NCI-H69 (cell line): ENCODE data around the gene WRAP73.
"Not testable (repeated sequence)": the region's sequence is repeated elsewhere in the genome, so short reads cannot be mapped to it uniquely, and the experiment has no call there.

Experiments used
- DNase-seq: peaks from one replicate; lab custom pipeline; 2025; lab: John Stamatoyannopoulos, UW

WRAP73 gene

DNA sequence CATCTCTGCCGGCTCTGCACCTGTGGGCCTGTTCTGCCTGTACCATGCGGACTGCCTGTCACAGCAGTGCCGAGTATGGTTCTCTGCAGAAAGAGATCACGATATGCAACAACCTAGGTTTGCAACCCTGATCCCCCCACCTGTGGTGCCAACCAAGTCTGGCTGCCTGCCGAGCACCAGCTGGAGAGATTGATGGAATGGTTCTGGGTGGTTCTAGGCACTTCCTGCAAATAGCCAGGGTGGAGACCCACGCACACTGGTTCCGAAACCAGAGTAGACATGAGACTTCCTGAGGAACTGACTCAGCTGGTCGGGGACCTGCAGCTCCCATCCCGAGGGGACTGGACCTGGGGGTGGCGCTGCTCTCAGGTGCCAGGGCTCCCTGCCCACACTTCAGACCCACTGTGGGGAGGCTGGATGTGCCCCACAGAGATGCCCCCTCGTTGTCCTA is 19.7 kb downstream of the WRAP73 start:
- DNase-seq: no peak

DNA sequence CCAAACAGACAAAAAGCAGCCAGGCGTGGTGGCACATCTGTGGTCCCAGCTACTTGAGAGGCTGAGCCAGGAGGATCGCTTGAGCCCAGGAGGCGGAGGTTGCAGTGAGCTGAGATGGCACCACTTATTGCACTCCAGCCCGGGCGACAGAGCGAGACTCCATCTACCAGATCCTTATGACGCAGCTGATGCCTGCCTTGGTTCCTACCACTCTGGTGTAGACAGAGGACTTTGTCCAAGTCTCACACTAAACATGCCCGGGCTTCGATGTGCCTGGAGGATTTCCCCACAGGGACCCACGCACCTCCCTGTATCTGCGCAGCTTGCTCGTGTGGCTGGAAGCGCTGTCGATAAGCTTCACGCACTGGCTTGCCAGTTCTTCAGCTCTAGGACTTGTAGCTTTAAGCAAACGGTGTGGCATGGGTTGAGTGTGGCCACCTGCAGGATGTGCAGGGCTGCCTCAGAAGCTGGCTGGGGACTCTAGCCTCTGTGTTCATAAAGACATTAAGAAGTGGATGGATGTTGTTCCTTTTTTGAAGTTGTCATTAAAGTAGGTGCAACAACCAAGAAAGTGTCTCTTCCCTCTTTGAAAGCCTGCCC is 20.2 kb downstream of the WRAP73 start:
- no peak for DNase-seq

DNA sequence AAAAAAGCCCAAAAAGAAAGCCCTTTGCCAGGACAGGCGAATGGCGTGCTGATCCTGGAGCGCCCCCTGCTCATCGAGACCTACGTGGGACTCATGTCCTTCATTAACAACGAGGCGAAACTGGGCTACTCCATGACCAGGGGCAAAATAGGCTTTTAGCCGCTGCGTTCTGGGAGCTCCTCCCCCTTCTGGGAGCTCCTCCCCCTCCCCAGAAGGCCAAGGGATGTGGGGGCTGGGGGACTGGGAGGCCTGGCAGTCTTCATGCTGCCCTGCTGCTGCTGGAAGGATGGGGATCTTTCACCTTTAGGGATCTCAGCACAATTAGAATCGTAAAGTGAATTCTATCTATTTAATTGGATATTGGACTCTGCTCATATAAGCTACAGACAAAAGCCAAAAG is 21.5 kb downstream of the WRAP73 start:
- DNase-seq: no peak

DNA sequence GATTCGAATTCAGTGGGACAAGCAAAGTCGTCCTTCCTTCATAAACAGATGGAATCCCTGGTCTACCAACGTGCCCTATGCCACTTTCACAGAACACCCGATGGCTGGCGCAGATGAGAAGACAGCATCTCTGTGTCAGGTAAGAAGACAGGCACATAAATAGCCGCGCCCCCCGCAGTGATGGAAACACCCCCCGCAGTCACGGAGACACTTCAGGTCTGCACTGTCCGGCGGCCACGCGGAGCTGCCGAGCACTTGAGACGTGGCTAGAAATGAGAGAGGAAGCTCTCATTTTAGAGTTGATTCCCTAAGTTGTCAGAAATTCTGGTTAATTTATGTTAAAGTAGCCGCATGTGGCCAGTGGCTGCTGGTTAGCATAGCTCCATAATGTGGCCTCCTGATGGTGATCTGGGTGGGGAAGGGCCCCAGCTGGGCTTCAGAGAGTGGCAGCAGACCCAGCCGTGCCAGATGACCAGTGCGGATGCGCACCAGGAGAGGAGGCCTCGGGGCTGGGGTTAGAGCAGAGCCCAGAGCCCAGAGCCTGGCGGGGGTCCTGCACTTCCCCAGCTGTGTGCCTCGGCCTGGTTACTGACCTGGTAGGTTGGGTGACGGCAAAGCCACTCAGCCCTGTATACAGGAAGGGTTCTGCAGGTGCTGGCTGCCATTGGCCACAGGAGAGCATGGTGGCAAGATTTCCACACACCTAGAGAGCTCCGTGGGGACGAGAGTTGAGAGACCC is 22.2 kb downstream of the WRAP73 start:
- no peak for DNase-seq

DNA sequence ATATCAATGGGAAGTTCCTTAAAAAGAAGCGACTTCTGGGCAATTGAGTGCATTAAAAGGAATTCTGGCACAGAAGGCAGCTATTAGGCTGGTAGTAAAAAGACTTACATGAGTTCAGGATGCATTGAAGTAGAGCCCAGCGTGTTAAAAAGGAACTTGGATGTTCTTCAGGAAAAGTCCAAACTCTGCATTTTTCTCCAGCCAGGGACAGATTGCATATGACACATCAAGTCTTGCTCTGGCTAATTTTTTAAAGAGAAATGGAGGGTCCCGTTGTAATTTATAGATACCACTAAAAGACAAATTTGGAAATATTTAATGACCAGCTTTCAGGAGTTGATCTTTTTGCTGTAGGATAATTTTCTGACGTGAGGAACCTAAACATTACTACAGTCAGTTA is 23.9 kb downstream of the WRAP73 start:
- DNase-seq: no peak

DNA sequence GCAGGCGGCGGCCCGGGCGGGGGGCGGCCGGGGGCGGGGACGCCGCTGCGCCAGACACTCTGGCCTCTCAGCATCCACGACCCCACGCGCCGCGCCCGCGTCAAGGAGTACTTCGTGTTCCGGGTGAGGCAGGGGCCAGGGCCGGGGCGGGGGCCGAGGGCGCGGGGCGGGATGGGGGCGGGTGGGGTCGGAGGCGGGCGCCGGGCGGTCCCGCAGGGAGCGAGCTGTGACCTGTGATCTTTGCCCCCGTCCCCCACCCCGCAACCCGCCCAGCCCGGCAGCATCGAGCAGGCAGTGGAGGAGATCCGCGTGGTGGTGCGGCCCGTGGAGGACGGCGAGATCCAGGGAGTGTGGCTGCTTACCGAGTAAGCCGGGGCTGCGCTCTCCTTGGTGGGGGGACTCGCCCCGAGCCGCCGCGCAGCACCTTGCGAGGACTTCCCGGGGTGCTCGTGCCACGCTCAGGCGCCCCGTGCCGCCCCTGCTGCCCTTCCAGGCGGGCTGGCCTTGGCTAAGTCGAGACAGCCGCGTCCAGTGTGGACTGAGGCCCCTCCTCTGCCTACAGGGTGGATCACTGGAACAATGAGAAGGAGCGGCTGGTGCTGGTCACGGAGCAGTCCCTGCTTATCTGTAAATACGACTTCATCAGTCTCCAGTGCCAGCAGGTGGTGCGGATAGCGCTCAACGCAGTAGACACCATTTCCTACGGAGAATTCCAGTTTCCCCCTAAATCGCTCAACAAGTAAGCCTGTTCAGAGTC is 24.6 kb downstream of the WRAP73 start:
- DNase-seq: peak; percentile 23

DNA sequence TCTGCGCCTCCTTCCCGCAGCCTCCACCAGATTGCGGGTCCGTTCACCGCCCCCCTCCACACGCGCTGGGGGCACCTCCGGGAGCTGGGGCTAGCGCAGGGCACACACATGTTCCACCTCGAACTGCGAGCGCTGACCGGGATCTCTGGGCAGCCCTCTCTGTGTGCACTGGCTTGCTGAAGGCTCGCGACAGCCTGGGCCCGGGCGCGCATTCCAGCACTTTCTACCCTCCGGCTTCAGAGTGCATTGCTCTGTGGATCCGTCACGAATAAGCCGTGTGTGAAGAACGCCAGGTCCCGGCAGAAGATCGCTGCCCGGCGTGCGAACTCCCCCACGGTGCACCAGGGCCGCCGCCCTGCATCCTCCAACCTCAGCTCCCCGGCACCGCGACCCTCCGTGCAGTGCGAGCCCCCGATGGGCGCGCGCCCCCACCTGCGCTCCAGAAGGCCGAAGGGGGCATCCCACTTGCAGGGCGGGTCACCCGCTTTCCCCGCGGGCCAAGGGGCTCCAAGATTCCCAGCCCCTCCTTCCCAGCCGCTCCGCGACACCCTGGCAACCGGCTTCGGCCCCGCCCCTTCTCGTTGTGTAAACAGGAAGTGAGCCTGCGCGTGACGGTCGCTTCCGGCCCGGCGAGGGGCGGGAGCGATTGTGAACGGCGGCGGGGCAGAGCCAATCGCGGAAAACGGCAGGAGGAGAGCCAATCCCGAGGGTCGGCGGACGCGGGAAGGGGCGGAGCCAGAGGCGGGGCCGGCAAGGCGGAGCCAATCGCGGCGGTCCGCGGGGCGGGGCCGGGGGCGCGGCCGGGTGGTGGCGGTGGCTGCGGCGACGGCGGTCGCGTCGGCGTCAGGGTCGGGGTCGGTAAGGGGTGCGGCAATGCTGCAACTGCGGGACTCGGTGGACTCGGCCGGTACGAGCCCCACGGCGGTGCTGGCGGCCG is 25.4 kb downstream of the WRAP73 start, which contains the start of gene TPRG1L:
Gene TPRG1L, plus strand, starts transcription at position 816 of the 937 bp plus-strand sequence. Its CDS starts 58 bp downstream, at position 874.
- DNase-seq: peak; percentile 95

DNA sequence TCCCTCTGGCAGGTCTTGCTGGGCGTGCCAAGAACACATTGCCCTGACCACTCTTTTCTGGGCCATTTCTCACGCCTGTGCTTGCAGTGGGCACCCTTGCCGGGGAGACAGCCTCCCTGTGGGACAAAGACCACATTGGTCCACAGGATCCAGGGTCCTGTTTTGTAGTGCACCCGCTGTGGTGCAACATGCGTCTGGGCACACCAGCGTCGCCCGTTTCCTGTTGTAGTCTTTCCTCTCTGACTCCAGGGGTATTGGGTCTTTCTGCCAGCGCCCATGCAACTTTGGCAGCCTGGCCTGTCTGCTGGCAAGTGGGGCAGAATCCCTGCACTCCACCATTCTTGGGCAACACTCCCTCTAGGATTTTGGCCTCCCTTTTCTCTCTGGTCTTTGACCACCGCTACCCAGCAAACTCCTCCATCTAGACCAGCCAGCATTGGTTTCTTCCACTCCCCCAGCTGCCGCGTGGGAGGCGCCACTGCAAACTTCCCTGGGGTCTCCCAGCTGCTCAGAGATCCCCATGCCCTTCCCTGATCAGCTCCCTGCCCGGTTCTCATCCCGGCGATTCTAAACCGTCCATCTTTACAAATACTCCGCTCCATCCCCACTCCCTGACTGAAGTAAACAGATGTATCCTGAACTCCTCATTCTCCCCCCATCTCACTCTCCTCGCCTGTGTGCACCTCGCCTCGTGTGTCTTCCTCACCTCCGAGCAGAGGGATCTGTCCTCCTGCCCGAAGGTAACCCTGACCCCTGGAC is 26.3 kb downstream of the WRAP73 start:
- no peak for DNase-seq

DNA sequence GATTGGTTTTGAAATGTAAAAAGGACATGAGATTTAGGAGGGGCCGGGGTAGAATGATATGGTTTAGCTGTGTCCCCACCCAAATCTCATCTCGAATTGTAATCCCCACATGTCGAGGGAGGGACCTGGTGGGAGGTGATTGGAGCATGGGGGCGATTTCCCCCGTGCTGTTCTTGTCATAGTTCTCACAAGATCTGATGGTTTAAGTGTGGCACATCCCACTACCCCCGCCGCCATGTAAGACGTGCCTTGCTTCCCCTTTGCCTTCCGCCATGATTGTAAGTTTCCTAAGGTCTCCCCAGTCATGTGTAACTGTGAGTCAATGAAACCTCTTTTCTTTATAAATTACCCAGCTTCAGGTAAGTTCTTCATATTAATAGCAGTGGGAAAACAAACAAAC is 27.8 kb downstream of the WRAP73 start:
- not testable (repeated sequence) for DNase-seq

DNA sequence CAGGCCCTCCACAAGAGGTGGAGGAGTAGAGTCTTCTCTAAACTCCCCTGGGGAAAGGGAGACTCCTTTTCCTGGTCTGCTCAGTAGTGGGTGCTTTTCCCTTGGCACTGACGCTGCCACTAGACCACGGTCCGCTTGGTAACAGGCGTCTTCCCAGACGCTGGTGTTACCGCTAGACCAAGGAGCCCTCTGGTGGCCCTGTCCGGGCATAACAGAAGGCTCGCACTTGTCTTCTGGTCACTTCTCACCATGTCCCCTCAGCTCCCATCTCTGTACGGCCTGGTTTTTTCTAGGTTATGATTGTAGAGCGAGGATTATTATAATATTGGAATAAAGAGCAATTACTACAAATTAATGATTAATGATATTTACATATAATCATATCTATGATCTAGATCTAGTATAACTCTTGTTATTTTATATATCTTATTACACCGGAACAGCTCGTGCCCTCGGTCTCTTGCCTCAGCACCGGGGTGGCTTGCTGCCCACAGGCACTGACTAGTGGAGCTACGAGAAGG is 28.7 kb downstream of the WRAP73 start:
- peak; percentile 44 for DNase-seq

DNA sequence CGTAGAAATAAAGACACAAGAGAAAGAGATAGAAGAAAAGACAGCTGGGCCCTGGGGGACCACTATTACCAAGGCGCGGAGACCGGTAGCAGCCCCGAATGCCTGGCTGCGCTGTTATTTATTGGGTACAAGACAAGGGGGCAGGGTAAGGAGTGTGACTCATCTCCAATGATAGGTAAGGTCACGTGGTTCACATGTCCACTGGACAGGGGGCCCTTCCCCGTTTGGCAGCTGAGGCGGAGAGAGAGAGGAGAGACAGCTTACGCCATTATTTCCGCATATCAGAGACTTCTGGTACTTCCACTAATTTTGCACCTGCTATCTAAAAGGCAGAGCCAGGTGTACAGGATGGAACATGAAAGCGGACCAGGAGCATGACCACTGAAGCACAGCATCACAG is 29.2 kb downstream of the WRAP73 start:
- no peak for DNase-seq

DNA sequence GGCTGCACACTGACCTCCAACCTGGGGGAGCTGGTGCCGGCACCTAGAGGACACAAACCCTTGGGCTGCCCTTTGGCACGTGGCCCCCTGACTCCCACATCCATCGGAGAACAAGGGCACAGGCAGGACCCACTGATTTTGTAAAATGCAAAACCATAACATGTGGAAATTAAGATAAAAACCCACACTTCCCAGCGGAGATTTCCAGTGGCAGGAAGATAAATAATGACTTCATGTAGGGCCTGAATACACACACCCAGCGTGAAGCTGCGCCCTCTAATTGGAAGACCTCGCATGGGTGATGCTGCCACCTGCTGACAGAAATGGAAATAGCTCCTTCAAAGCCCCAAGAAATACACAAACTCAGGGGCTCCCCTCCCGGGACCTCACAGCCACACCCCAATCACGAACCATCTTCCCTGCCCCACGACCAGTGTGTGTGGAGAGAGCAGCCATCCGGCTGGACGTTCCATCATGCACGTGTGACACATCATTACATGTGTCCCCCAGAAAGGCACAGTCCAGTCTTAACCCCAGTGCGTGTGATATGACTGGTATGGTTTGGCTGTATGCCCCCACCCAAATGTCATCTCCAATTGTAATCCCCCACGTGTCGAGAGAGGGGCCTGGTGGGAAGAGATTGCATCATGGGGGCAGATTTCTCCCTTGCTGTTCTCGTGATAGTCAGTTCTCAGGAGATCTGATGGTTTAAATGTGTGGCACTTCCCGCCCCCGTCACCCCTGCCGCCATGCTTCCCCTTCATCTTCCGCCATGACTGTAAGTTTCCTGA is 30.8 kb downstream of the WRAP73 start:
- peak; percentile 79 for DNase-seq

DNA sequence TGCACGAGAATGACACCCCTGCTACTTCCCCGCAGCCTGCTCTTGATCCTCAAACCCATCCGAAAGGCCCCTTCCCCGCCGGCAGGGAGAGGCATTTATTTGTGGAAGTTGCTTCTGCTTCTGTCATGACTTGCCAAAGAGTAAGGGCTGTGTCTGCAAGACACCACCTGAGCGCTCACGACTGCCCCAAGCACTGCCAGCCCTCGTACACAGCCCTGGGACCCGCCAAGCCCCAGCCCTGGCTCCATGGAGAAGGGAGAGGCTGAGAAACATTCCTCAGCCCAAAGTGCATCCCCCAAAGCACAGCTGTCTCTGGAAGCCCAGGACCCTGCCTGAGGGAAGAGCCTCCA is 31.4 kb downstream of the WRAP73 start:
- DNase-seq: no peak

DNA sequence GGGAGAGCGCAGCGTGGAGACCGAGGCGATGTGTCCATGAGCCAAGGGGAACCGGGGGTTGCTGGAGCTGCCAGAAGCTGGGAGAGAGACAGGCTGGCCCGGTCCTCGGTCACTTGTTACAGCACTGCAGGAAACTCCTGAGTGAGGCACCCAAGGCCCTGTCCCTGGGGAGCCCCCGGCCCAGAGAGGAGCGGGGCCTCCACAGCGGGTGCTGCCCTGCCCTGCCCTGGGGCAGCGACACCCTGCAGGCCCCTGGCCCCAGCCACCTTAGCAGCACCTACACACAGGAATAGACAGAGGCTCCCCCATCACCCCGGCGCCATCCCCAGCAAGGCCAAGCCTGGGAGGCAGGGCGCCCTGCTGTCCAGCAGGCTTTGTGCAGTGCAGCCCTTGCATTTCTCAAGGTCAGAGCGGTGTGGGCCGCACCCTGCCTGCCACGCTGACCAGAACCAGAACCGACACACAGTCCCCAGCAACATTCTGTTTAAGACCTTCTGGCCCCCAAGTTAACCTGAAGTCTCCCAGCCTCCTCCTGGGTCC is 32.0 kb downstream of the WRAP73 start:
- DNase-seq: no peak

DNA sequence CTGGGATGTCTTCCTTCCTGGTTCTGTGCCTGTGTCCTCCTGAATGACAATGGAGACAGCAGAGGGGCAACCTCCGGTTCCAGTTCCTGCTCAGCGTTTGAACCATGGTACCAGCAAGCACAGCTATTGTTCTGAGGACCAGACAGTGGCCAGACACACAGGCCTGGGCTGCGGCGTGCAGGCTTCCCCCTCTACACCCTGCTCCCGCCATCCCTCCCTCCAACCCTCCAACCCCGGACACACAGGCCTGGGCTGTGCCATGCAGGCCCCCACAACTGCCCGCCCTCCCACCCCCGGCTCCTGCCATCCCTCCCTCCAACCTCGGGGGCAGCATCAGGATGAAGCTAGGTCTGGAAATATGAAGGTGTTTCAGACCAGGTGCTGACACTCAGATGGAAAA is 33.0 kb downstream of the WRAP73 start:
- no peak for DNase-seq

DNA sequence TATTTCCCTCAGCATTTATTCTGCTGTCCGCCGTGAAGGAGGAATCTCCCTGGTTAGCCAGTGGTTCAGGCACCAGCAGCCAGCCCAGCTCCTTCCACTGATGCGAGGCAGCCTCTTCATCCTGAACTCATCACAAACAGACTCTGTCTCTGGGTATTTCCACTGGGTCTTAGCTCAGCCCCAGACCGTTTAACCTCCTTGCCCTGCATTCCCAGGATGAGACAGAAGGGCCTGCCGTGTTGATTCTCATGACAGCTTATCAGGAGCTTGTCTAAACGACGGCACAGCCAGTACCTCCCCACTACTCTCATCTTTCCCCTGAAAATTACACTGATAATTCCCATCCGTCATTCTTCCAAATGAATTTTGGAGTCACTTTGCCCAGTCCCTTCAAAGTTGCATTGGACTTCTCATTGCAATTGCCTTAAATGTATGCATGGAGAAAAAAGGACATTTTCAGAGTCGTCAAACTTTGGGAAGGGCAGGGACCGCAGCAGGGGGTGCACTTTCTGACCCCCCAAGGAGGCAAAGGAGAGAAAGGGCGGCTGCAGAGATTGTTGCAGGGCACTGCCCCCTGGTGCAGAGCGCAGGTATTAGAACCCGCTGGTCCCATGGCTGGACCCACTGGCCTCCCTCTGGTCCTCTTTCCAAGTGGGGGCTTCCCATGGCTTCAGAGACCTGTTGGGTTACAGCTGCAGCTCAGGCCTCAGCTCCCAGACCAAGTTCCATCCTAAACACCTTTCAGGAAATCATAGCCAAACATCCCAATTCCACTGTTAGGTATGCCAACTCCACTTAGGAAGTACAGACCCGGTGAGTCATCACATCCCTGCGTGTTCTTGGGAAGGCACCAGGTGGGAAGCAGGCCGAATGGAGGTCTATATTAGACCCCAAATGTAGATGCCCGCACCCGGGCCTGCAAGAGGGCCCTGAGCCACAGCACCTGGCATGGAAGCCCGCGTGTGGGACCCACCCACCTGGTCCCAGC is 34.9 kb downstream of the WRAP73 start:
- DNase-seq: peak; percentile 28

DNA sequence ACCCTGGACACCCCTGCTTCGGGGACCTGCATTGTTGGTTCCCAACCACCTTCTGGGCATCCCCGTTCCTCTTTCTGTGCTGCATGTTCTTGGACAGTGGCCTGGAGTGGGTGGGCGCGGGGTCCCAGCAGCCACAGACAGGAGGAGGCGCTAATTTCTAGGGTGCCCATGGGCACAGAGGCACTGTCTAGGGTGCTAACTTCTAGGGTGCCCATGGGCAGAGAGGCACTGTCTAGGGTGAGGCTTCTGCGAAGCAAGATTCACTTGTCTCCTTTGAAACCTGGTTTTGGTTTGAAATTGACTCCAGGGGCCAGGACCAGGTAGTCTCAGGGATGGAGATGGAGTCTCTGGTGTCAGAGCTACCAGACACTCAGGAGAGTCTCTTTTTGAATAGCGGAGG is 37.8 kb downstream of the WRAP73 start:
- DNase-seq: no peak

DNA sequence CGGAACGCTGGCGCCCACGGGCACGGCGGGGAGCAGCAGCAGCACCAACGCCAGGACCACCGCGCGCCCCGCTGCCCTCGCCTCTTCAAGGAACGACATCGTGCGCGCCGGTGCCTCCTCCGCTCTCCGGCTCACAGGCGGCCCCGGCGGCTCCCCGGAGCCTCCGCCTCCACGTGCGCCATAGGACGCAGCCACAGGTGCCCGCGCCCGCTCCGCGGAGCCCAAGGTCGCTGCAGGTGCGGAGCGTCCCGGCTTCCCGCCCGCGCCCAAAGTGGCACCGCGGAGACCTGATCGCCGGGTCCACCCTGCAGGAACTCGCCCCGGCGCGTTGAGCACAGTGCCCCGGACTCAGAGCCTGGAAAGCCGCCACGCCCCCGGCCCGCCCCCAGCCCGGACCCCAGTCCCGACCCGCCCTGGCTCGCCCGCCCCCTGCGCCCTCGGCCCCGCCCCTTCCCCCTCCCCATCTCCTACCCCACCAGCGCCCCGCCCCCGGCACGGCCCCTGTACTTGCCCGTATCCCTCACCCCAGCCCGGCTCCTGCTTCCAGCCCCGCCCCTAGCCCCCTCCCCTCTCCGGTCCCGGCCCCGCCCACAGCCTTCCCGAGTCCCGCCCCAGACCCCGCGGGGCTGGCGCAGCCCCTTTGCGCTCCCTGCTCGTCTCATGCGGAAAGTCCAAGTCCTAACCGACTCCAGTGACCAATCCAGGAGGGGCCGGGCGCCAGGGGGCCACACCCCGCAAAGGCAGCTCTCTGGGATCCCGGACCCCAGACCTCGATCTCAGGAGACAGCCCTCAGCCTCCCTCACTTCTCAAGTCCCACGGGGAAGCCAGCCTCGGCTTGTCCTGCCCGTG is 38.5 kb downstream of the WRAP73 start, which contains the start of gene MEGF6:
Gene MEGF6, minus strand, starts transcription at position 339 of the 850 bp plus-strand sequence. Its CDS starts 240 bp downstream, at position 99.
- DNase-seq: peak; percentile 85
